Measurements from ENCODE around the gene EEF1AKMT1. TPM values are rescaled to one million over a fixed set of nuclear protein-coding genes. Genes with fewer than 3 reads are reported as not detected.
"Not testable (repeated sequence)": the region's sequence is repeated elsewhere in the genome, so short reads cannot be mapped to it uniquely, and the experiment has no call there.

The EEF1AKMT1 gene
- total RNA-seq, 1 donor from 2014 or later: 12.0 TPM

GRCh38 chr13:20767309-20767943 lies 6.3 kb downstream of the EEF1AKMT1 start:
- Mint-ChIP-seq H3K9me3 (peaks cover 22% of the 10 kb centered on the region), H3K27me3 (no peaks in the 10 kb centered on the region), H3K36me3 (ENCODE audit: low read depth) (peaks cover 50% of the 10 kb centered on the region), H3K4me3 (no peak overlapping the region), H3K27ac (no peak overlapping the region), H3K4me1 (peaks cover 8% of the 10 kb centered on the region)
- intact Hi-C loops (cut with micrococcal nuclease): no loop called here
- no peak for DNase-seq

- H3K4me1 Mint-ChIP-seq: no peaks in the 10 kb centered on the region
- H3K36me3 Mint-ChIP-seq (ENCODE audit: low read depth): peaks cover 12% of the 10 kb centered on the region
- intact Hi-C loops (cut with micrococcal nuclease): no loop called here
- H3K27me3 Mint-ChIP-seq: no peaks in the 10 kb centered on the region
- H3K4me3 Mint-ChIP-seq: no peak overlapping the region
- H3K27ac Mint-ChIP-seq: no peak overlapping the region
- no peak for DNase-seq
- H3K9me3 Mint-ChIP-seq: peaks cover 6% of the 10 kb centered on the region
Measured at GRCh38 chr13:20760872-20761271, 12.9 kb downstream of the EEF1AKMT1 start.

- no peaks in the 10 kb centered on the region for H3K27me3 Mint-ChIP-seq
- intact Hi-C loops (cut with micrococcal nuclease): no loop called here
- peaks cover 38% of the 10 kb centered on the region for H3K36me3 Mint-ChIP-seq (ENCODE audit: low read depth)
- no peak for DNase-seq
- H3K4me3 Mint-ChIP-seq: no peak overlapping the region
- peaks cover 41% of the 10 kb centered on the region for H3K9me3 Mint-ChIP-seq
- H3K4me1 Mint-ChIP-seq: no peaks in the 10 kb centered on the region
- H3K27ac Mint-ChIP-seq: no peak overlapping the region
Measured at GRCh38 chr13:20754009-20754408, 19.8 kb downstream of the EEF1AKMT1 start.

GRCh38 chr13:20749377-20749776 lies 24.4 kb downstream of the EEF1AKMT1 start:
- no peak for DNase-seq
- peaks cover 36% of the 10 kb centered on the region for H3K9me3 Mint-ChIP-seq
- intact Hi-C loops (cut with micrococcal nuclease): no loop called here

GRCh38 chr13:20743830-20744404 lies 29.8 kb downstream of the EEF1AKMT1 start:
- H3K27ac Mint-ChIP-seq; H3K9me3 Mint-ChIP-seq; DNase-seq; intact Hi-C loops (cut with micrococcal nuclease); H3K36me3 Mint-ChIP-seq (ENCODE audit: low read depth); H3K27me3 Mint-ChIP-seq; H3K4me1 Mint-ChIP-seq; H3K4me3 Mint-ChIP-seq: not testable (repeated sequence)

More at GRCh38 chr13:20749377-20749776, 24.4 kb downstream of the EEF1AKMT1 start:
- H3K4me1 Mint-ChIP-seq: no peaks in the 10 kb centered on the region
- peaks cover 27% of the 10 kb centered on the region for H3K36me3 Mint-ChIP-seq (ENCODE audit: low read depth)
- no peak overlapping the region for H3K4me3 Mint-ChIP-seq
- no peak overlapping the region for H3K27ac Mint-ChIP-seq
- H3K27me3 Mint-ChIP-seq: no peaks in the 10 kb centered on the region

GRCh38 chr13:20740021-20740420 lies 33.7 kb downstream of the EEF1AKMT1 start:
- no peak for DNase-seq
- peaks cover 5% of the 10 kb centered on the region for H3K36me3 Mint-ChIP-seq (ENCODE audit: low read depth)
- intact Hi-C loops (cut with micrococcal nuclease): no loop called here
- peaks cover 8% of the 10 kb centered on the region for H3K9me3 Mint-ChIP-seq
- no peaks in the 10 kb centered on the region for H3K4me1 Mint-ChIP-seq
- H3K4me3 Mint-ChIP-seq: no peak overlapping the region
- H3K27ac Mint-ChIP-seq: no peak overlapping the region
- H3K27me3 Mint-ChIP-seq: no peaks in the 10 kb centered on the region

GRCh38 chr13:20738616-20739015 lies 35.1 kb downstream of the EEF1AKMT1 start:
- Mint-ChIP-seq H3K36me3 (ENCODE audit: low read depth) (peaks cover 5% of the 10 kb centered on the region), H3K27ac (no peak overlapping the region), H3K4me3 (no peak overlapping the region), H3K27me3 (no peaks in the 10 kb centered on the region), H3K4me1 (no peaks in the 10 kb centered on the region), H3K9me3 (peaks cover 2% of the 10 kb centered on the region)
- DNase-seq: no peak
- intact Hi-C loops (cut with micrococcal nuclease): no loop called here

GRCh38 chr13:20729633-20730585 lies 43.9 kb downstream of the EEF1AKMT1 start:
- Mint-ChIP-seq H3K9me3 (no peaks in the 10 kb centered on the region), H3K4me1 (no peaks in the 10 kb centered on the region), H3K27me3 (no peaks in the 10 kb centered on the region), H3K36me3 (ENCODE audit: low read depth) (no peaks in the 10 kb centered on the region), H3K27ac (no peak overlapping the region), H3K4me3 (no peak overlapping the region)
- intact Hi-C loops (cut with micrococcal nuclease): no loop called here
- no peak for DNase-seq

- intact Hi-C loops (cut with micrococcal nuclease): no loop called here
- Mint-ChIP-seq H3K36me3 (ENCODE audit: low read depth) (no peaks in the 10 kb centered on the region), H3K4me3 (no peak overlapping the region), H3K9me3 (no peaks in the 10 kb centered on the region), H3K27ac (no peak overlapping the region), H3K27me3 (no peaks in the 10 kb centered on the region), H3K4me1 (no peaks in the 10 kb centered on the region)
- no peak for DNase-seq
Measured at GRCh38 chr13:20728579-20729311, 45.0 kb downstream of the EEF1AKMT1 start.

GRCh38 chr13:20727856-20728255 lies 45.9 kb downstream of the EEF1AKMT1 start:
- Mint-ChIP-seq H3K4me3 (no peak overlapping the region), H3K27ac (no peak overlapping the region)

GRCh38 chr13:20721454-20722357 lies 52.1 kb downstream of the EEF1AKMT1 start:
- DNase-seq: no peak
- Mint-ChIP-seq H3K4me3 (peak overlapping the region; percentile 69), H3K27me3 (peaks cover 15% of the 10 kb centered on the region), H3K27ac (no peak overlapping the region), H3K9me3 (no peaks in the 10 kb centered on the region), H3K4me1 (peaks cover 3% of the 10 kb centered on the region), H3K36me3 (ENCODE audit: low read depth) (no peaks in the 10 kb centered on the region)
- intact Hi-C loops (cut with micrococcal nuclease): no loop called here

More at GRCh38 chr13:20727856-20728255, 45.9 kb downstream of the EEF1AKMT1 start:
- Mint-ChIP-seq H3K27me3 (peaks cover under 1% of the 10 kb centered on the region), H3K9me3 (no peaks in the 10 kb centered on the region), H3K36me3 (ENCODE audit: low read depth) (no peaks in the 10 kb centered on the region), H3K4me1 (no peaks in the 10 kb centered on the region)
- intact Hi-C loops (cut with micrococcal nuclease): no loop called here
- DNase-seq: no peak

GRCh38 chr13:20721058-20721453 lies 52.7 kb downstream of the EEF1AKMT1 start:
- H3K9me3 Mint-ChIP-seq: no peaks in the 10 kb centered on the region
- H3K36me3 Mint-ChIP-seq (ENCODE audit: low read depth): no peaks in the 10 kb centered on the region
- no peak overlapping the region for H3K27ac Mint-ChIP-seq
- no peak overlapping the region for H3K4me3 Mint-ChIP-seq
- no peak for DNase-seq
- intact Hi-C loops (cut with micrococcal nuclease): no loop called here
- H3K4me1 Mint-ChIP-seq: peaks cover 3% of the 10 kb centered on the region
- H3K27me3 Mint-ChIP-seq: peaks cover 15% of the 10 kb centered on the region

- intact Hi-C loops (cut with micrococcal nuclease): no loop called here
- no peak overlapping the region for H3K4me3 Mint-ChIP-seq
- no peak overlapping the region for H3K27ac Mint-ChIP-seq
- H3K36me3 Mint-ChIP-seq (ENCODE audit: low read depth): no peaks in the 10 kb centered on the region
- H3K9me3 Mint-ChIP-seq: no peaks in the 10 kb centered on the region
- H3K4me1 Mint-ChIP-seq: peaks cover 3% of the 10 kb centered on the region
- DNase-seq: no peak
- peaks cover 15% of the 10 kb centered on the region for H3K27me3 Mint-ChIP-seq
Measured at GRCh38 chr13:20720499-20720898, 53.3 kb downstream of the EEF1AKMT1 start.
